Measurements from ENCODE around the gene RAP1GAP2.
"Not testable (repeated sequence)": the region's sequence is repeated elsewhere in the genome, so short reads cannot be mapped to it uniquely, and the experiment has no call there.

RAP1GAP2 gene

DNA sequence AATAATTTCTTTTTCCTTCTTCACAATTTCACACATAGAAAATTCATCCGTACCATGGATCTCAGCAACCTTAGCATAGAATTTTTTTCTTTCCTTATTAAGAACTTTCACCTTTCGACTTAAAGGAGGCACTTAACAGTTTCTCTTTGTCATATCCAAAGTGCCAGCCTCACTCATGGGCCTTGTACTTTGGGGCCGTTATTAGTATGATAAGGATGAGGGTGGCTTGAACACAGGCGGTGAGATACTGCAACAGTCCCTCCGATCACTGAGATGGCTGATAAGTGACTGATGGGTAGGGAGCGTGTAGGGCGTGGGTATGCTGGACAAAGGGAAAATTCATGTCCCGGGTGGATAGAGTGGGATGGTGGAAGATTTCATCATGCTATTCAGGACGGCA lies 181.9 kb downstream of the RAP1GAP2 start:
- no peak for DNase-seq

DNA sequence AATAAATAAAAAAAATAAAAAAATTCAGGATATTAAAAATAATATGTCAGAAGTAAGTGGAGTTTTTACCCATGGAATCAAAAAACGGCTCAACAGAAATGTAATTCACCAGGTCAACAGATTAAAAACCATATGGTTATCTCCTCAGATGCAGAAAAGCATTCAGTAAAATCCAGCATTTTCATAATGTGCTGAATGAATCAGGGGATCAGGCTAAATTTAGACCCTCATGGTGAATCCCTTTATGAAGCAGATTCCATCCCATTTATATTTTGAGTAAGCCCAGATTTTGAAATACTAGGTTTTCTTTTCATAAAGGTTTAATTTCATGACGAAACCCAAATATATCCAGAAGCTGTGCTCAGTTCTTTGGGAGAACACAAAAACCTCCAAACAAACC lies 182.8 kb downstream of the RAP1GAP2 start:
- no peak for DNase-seq

DNA sequence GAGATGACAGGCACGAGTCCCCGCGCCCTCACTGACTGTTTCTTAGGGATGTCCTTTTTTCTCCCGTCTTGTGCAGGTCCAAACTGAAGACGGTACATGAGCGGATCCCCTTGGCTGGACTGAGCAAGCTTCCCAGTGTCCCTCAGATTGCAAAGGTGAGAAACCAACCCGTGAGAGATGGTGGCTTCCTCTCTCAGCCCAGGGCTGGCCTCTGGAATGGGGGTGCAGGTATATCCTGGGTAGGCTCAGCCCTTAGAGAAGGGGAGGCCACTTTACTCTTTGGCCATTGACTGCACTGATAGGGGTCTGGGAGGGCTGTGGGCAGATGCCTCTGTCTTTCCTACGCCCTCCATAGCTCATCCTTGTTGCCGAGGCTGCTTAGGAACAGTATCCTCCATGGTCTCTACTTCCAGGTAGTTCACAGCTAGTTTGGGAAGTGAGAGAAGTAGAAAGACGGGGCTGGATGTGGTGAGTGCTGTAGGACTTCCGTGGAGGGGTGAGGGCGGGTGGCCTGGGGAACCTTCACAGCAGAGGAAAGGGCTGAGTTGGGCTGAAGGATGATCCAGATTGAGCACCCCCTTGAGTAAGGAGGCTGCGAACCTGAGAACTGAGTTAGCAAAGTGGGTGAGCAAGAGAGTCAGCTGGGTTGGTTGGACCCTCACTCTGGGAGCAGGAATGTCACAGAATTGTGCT lies 184.1 kb downstream of the RAP1GAP2 start:
- no peak for DNase-seq

DNA sequence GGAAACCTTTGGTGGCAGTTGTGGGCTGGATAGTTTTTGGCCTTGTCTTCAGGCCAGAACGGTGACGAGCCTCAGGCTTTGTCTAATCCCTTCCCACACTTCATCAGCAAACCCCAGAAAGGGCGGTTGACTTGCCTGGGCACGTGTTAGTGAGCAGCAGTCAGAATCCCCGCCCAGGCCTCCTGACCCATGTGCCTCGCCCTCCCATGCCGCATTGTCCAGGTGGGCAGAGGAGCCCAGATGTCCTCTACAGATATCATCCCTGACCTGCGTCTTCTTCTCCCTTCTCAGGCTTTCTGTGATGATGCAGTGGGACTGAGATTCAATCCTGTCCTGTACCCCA lies 184.6 kb downstream of the RAP1GAP2 start:
- DNase-seq = no peak

DNA sequence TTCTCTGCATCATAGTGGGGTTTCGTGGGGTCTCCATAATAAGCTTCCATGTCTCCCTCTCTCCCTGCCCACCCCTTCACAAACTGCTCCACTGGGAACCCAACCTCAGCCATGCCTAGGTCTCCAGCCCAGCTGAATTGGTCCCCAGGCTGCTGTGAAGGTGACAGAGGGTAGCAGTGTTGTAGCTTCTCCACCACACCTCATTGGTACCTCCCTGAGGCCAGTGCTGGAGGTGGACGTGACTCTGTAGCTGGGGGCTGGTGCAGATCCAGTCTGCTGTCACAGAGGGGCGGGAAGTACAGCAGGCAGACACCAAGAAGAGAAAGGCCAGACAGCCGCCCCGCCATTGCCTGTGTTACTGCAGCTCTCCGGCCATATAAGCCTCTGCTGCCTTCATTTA lies 185.1 kb downstream of the RAP1GAP2 start:
- DNase-seq = no peak

DNA sequence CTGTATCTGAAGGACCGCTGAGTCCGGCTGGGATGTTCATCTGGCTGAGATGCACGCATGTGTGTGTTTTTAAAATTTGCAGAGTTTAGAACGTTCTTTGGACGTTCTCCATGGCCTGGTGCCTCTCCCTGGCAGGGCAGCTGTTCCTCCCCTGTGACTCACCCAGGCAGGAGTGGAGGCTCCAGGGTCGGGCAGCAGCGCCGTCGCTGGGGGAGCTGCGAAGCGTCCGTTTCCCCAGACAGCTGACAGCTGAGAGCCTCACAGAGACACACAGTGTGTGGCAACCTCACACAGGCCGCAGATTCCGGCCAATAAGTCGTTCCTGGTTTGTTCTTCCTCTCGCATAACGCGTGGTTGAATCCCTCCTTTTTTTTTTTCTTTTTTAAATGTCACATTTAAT lies 186.6 kb downstream of the RAP1GAP2 start:
- no peak for DNase-seq

DNA sequence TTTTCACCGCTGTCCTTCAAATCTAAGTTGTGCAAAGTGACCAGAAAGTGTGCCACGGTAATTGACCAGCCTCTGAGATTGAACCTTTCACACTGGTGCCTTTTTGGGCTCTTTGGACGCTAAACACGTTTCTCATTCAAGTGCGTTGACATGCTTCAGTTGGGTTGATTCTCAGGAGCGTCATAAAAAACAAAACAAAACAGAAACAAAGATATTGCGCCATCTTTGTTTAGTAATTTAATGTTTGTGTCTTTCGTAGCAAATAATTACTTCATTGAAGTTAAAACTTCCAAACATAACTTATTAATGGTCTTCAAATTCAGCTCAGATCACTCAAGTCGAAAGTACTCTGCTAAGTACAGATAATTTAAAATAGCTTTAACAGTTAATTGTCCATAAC lies 187.0 kb downstream of the RAP1GAP2 start:
- DNase-seq = no peak

DNA sequence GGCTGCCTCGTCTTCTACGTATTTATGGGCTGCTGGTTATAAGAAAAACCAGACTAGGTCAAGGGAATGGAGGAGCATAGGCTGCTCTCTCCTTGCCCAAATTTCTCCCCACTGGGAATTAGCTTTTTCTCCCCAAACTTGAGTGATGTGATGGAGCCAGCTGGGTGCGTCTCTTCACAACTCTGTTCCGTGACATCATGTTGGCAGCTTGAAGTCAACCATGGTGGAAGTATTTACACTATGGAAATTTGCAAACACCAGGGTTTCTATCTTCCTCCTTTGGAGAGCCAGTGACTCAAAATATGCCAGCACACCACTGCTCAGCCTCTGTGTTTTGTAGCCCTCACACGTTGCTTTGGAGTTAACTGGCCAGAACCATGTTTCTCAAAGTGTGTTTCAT lies 189.1 kb downstream of the RAP1GAP2 start:
- no peak for DNase-seq

DNA sequence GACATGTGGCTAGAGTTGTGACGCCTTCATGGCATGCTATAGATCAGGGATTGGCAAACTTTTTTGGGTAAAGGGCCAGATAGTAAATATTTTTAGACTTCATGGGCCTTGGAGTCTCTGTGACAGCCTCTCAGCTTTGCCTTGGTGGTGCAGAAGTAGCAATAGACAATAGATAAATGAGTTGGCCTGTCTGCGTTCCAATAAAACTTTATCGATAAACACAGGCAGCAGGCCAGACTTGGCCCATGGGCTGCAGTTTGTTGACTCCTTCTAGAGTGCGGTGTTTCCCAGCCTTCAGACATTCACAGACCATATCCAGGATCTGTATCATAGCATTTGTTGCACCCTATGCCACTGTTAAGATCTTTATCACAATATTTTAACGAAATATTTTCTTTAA lies 190.7 kb downstream of the RAP1GAP2 start:
- DNase-seq = no peak

DNA sequence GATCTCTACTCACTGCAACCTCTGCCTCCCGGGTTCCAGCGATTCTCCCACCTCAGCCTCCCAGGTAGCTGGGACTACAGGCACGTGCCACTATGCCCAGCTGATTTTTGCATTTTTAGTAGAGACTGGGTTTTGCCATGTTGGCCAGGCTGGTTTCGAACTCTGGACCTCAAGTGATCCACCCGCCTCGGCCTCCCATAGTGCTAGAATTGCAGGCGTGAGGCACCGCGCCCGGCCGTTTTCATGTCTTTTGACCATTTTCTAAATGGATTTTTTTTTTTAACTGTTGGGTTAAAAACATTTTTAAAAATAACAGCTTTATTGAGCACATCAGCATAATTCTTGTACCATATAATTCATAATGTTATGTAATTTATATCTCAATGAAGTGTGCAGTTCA lies 193.2 kb downstream of the RAP1GAP2 start:
- DNase-seq = not testable (repeated sequence)

DNA sequence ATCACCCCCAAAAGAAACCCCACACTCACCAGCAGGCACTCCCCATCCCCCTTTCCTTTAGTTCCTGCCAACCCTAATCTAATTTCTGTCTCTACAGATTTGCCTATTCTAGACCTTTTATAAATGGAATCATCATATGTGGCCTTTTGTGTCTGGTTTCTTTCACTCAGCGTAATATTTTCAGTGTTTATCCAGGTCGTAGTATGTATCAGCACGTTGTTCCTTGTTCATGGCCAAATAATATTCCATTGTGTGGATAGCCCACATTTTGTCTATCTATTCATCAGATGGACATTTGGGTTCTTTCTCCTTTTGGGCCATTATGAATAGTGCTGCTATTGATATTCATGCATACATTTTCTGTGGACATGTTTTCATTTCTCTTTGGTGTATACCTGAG lies 193.6 kb downstream of the RAP1GAP2 start:
- DNase-seq = no peak

DNA sequence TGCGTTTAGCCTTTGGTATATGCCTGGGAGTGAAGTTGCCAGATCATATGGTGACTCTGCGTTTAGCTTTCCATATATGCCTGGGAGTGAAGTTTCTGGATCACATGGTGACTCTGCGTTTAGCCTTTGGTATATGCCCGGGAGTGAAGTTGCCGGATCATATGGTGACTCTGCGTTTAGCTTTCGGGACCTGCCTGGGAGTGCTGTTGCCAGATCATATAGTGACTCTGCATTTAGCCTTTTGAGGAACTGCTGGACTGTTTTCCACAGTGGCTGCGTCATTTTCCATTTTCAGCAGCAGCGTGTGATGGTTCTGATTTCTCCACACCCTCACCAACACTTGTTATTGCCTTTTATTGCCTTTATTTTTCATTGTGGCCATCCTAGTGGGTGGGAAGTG lies 194.2 kb downstream of the RAP1GAP2 start:
- DNase-seq = no peak

DNA sequence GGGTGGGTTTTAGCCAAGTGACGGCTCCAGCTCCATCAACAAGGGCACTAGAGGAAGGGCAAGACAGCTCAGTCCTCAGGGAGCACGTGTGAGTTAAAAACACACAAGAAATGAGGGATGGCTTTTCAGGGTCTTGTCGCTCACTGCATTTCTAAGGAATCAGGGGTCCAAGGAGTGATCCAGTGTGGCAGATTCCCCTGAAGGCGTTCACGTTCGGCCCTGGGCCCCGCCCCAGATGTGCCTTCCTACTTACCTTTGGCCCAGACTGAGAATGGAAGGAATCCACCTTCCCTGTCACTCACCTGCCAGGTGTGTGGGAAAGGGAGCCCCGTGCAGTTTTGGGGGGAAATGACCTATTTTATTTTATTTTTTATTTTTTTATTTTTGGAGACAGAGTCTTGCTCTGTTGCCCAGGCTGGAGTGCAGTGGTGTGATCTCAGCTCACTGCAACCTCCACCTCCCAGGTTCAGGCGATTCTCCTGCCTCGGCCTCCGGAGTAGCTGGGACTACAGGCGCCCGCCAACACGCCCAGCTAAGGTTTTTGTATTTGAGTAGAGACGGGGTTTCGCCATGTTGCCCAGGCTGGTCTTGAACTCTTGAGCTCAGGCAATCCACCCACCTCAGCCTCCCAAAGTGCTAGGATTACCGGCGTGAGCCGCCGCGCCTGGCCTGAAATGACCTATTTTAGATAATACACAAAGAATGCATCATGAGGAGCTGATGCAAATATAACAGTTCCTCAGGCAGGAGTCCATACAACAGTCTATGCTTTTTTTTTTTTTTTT lies 195.3 kb downstream of the RAP1GAP2 start:
- not testable (repeated sequence) for DNase-seq

DNA sequence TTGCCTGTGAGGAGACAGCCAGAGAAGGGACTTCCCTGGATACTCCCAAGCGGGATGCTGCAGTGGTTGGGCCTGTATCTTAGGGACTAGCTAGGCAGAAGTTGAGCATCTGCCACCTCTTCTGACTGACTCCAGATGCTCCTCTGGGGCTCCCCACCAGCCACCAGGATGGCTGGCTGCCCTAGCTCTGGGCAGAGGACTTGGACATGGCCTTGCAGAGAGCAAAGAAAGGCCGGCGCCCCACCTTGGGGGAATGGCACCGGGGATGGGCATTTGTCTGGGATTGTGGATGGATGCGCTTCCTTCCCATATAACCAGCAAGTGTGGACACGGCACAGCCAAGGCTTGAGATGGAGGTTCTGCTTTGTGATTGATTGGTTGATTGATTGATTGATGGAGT lies 198.2 kb downstream of the RAP1GAP2 start:
- DNase-seq = no peak

DNA sequence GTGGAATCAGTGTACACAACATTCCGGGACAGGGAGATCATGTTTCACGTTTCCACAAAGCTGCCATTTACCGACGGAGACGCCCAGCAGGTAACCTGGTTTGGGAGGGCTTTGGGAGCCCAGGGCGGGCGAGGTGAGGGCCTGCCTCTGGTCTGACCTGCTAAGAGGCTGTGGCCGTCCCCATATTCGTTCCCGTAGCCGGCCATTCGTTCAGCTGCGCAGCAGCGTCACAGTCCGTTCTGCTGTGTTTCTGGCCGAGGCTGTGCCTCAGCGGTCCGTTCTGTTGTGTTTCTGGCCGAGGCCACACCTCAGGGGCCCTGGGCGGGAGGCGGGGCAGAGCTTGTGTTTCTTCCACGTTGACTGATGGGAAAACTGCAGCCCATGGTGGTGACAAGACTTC lies 199.1 kb downstream of the RAP1GAP2 start:
- DNase-seq = no peak

DNA sequence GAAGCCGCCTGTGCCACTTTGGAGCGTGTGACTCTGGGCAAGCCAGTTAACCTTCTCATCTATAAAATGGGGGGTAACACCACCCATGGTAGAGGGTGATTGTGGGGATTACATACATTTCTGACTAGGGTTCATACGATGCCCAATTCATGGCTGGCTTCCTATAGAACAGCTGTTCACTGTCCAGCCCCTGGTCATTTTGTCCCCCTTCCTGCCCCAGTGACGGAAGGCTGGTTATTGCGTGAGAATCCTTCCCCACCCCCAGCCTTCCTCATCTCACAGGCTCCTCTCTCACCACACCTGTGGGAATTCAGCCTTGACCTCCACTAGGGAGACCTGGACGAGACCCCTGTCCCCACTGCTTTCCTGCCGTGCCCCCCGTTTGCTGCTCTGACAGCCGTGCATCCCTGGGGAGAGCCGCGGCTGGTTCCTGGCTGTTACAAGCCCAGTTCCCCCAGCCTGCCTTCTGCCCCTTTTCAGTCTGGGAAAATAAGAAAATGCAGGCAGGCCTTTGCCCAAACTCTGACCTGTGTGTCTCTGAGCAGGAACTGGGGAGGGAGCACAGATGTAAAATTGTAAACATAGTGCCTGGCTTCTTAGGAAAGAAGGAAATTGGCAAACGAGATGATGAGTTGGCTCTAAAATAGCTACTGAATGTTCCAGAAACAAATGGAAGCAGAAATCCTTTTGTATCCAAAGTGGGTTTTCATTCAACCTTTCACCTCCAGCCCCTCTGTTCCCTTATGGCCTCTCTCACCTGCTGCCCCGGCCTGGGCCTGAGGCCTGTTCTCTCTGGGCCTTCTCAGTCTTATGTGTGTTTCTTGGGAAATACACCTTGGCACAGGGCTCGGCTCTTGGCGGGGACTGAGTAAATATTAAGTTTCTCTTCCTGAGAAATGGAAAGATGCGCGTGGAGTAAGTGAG lies 199.9 kb downstream of the RAP1GAP2 start:
- DNase-seq = no peak

DNA sequence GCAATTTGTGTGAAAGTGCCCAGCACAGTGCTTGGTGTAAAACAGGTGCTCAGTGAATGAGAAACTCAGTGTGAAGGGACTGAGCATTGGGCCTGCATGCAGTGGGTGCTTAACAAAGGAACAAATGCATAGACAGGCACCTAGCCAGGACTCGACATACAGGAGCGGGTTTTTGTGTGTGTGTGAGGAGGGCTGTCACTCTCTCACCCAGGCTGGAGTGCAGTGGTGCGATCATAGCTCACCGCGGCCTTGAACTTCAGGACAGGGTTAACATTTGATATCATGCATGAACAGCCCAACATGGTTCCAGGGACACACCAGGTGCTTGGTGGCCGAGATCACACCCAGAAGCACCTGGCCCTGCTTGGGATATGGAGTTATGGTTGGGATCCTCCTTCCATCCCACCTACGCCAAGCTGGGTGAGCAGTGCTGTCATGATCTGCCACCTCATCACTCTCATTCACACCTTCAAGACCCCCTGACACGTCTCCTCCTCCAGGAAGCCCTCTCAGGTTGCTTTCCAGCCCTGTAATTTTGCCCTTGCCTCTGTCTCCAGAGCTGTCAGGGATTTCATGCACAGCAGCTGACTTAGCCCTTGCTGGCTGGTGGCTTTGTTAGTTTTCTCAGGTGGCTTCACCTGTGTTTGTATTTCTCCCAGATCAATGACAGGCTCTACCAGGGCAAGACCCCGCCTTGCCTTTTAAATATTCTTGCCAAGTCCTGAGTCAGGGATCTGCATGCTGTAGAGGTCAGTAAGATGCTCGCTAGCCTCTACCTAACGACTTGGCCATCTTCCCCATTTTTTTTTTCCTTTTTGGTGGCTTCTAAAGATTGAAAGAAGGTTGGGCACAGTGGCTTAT lies 200.8 kb downstream of the RAP1GAP2 start:
- DNase-seq = no peak

DNA sequence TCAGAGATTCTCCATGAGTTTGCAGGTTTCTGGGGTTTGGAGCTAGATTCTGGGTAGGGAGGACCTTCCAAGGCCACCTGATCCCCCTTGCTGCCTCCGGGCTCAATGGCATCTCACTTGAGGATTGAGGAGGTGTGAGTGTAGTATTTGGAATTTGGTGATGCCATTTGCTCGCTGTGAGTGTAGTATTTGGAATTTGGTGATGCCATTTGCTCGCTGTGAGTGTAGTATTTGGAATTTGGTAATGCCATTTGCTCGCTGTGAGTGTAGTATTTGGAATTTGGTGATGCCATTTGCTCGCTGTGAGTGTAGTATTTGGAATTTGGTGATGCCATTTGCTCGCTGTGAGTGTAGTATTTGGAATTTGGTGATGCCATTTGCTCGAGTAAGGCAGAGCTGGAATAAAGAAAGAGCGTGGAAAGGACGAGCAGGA lies 202.2 kb downstream of the RAP1GAP2 start:
- DNase-seq = not testable (repeated sequence)

DNA sequence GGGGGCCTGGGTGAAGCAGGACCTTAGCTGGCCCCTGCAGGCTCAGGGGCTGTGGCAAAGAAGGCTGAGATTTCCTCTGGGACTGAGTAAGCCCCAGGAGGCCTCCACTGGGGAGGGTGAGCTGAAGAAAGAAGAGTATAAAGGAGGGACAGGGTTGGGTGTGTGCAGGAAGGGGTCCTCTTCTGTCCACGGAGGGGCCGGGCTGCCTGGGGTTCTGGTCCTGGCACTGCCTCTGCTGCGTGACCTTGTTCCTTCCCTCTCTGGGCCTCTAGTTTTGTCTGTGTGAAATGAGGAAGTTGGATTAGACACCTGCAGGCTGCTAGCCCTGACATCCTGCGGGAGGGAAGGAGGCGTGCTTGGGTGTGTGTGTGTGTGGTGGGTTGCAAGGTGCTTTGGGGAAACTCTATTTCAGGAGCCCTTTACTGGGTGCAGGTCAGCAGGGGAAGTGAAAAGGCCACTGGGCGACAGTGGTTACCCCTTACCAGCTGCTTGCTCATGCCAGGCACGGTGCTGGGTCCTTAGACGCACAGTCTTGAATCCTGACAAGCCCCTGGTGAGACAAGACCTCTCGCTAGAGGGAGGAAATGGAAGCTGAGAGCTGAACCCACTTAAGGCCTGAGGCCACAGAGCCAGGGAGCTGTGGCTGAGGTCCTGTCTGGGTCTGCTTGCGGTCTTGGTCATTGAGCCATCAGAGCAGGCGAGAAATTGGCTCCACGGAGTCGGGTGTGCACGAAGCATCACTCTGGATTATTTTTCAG lies 206.5 kb downstream of the RAP1GAP2 start:
- DNase-seq = no peak

DNA sequence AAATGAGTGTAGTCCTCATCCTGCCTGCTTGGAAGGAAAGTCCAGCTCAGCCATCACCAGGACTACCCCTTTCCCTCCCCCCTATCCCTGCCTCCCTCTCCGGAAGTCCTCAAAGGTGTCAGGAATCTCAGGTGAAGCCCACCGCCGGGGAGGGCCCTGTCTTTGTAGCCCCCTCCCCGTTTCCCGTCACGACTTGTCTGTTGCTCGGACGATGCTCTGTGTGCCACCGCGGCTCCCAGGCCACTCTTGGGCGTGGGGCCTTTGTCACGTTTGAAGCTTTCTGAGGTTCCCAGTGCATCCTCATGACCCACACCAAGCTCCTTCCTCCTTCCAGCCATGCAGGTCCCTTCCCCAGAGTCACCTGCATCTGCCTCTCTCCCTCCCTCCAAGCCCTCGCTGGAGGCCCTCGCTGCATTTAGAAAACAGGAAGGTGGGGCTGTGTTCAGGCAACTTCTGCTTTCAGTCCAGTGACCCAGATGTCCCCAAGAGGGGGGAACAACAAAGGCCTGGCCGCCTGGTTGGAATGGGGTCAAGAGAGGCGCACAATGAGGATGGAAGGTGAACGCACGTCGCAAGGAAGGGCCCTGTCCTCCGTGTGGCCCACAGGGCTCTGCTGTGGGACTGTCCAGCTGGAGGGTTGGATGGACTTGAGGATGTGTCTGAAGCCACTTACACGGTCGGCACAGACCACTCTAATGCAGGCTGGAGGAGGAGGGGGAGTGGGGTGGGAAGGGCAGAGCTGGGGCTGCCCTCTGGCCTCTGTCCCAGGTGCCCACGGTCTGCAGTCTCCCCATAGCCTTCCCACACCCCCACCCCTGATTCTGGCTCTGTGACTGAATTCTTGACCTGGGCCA lies 207.3 kb downstream of the RAP1GAP2 start:
- DNase-seq = no peak
